ENCODE data around the gene ATP1B4. TPM values are rescaled to one million over a fixed set of nuclear protein-coding genes. Genes with fewer than 3 reads are reported as not detected.

ATP1B4 gene
- total and polyA plus RNA-seq, 9 of the 15 experiments (the other 6 are each of a cell fraction or from before 2014, with no cell fraction given) = 0.04 to 0.18 TPM; not detected in 7

DNA sequence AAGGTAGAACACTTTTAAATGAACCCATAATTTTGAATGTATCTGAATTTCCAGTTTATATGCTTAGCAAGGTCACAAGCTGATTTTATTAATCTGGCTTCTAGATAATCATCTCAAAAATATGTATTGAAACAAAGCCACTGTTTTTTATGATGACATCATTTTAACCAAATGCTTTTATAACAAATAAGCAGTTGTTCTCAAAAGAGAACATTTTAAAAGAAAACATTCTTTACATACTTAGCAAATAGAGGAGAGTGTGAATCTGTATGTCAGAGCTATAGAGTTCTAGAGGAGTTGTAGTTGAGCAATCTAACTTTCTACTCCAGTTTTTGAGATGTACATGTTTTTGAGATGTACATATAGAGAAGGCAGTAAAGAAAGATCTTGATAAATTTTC lies 64.7 kb downstream of the ATP1B4 start:
- in situ Hi-C loops (cut with MboI) = no loop called here
- H3K9ac ChIP-seq (ENCODE audit: insufficient read depth in 1 of 2, low read depth in 2 of 2, low read length in 2 of 2) = no peak overlapping the region
- ATAC-seq (no peak), DNase-seq (ENCODE audit: extremely low read depth in 1 of 4, low spot score in 3 of 4) (no peak), FAIRE-seq (no peak)
- ChIA-PET CTCF (ENCODE audit: low intra/inter-chr PET ratio) (no interaction called here), POLR2A (interaction anchor here (0.7 kb wide), 1 partner anchor 1414 kb away, joined by 3 read pairs; no protein-coding TSS in a partner anchor)
- H4K20me1 ChIP-seq (replicated peaks; ENCODE audit: control insufficient read depth, insufficient read depth, low read length) = no peaks in the 10 kb centered on the region
- H3K4me3 ChIP-seq = no peak overlapping the region
- no peak overlapping the region for H3K4me2 ChIP-seq (ENCODE audit: insufficient read depth, low read length)
- no peaks in the 10 kb centered on the region for H3K9me3 ChIP-seq (replicated peaks; ENCODE audit: control insufficient read depth, insufficient read depth, low read depth, low read length)
- no peak overlapping the region for H2AFZ ChIP-seq (ENCODE audit: low read depth, low read length)
- H3K4me1 ChIP-seq (replicated peaks in 1 of 2; ENCODE audit: control insufficient read depth in 2 of 2, insufficient read depth in 2 of 2, low read length in 2 of 2) = no peaks in the 10 kb centered on the region; a peak in 1 of 5 replicates
- no peak overlapping the region for H3K27ac ChIP-seq (ENCODE audit: extremely low read depth, low read depth, low read length)
- no peaks in the 10 kb centered on the region for H3K79me2 ChIP-seq (ENCODE audit: control insufficient read depth, insufficient read depth, low read length)
- H3K36me3 ChIP-seq (ENCODE audit: control insufficient read depth, insufficient read depth, low read length) = 0 out of 3 replicates have a peak, but pooled peaks cover 4% of the 10 kb centered on the region
- H3K9me1 ChIP-seq (ENCODE audit: control insufficient read depth, insufficient read depth, low read length) = no peaks in the 10 kb centered on the region
- intact Hi-C loops (cut with micrococcal nuclease) = no loop called here
- H3K27me3 ChIP-seq (ENCODE audit: control insufficient read depth in 2 of 2, insufficient read depth in 2 of 2, low read length in 2 of 2) = no peaks in the 10 kb centered on the region
- no TSS peak for BruUV-seq (replicated peaks)
- no peak for TF ChIP-seq EGR1 (conservative IDR thresholded peaks at IDR 0.05)
- TF ChIP-seq, protein P1, sequence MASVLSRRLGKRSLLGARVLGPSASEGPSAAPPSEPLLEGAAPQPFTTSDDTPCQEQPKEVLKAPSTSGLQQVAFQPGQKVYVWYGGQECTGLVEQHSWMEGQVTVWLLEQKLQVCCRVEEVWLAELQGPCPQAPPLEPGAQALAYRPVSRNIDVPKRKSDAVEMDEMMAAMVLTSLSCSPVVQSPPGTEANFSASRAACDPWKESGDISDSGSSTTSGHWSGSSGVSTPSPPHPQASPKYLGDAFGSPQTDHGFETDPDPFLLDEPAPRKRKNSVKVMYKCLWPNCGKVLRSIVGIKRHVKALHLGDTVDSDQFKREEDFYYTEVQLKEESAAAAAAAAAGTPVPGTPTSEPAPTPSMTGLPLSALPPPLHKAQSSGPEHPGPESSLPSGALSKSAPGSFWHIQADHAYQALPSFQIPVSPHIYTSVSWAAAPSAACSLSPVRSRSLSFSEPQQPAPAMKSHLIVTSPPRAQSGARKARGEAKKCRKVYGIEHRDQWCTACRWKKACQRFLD (CRISPR knock-in tag; IDR thresholded peaks at IDR 0.05) = no peak
- no peak for TF ChIP-seq NFXL1 (CRISPR knock-in tag; IDR thresholded peaks at IDR 0.05)
- TF ChIP-seq, protein P2, sequence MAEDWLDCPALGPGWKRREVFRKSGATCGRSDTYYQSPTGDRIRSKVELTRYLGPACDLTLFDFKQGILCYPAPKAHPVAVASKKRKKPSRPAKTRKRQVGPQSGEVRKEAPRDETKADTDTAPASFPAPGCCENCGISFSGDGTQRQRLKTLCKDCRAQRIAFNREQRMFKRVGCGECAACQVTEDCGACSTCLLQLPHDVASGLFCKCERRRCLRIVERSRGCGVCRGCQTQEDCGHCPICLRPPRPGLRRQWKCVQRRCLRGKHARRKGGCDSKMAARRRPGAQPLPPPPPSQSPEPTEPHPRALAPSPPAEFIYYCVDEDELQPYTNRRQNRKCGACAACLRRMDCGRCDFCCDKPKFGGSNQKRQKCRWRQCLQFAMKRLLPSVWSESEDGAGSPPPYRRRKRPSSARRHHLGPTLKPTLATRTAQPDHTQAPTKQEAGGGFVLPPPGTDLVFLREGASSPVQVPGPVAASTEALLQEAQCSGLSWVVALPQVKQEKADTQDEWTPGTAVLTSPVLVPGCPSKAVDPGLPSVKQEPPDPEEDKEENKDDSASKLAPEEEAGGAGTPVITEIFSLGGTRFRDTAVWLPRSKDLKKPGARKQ (CRISPR knock-in tag; IDR thresholded peaks at IDR 0.05) = no peak
- TF ChIP-seq, protein P3, sequence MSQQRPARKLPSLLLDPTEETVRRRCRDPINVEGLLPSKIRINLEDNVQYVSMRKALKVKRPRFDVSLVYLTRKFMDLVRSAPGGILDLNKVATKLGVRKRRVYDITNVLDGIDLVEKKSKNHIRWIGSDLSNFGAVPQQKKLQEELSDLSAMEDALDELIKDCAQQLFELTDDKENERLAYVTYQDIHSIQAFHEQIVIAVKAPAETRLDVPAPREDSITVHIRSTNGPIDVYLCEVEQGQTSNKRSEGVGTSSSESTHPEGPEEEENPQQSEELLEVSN (IDR thresholded peaks at IDR 0.05; ENCODE audit: borderline replicate concordance in 1 of 2, extremely low read depth in 1 of 2, insufficient read depth in 1 of 2, insufficient read length in 1 of 2, low read depth in 1 of 2, low read length in 1 of 2, poor library complexity in 1 of 2, severe bottlenecking in 1 of 2) = no peak
- no peak for TF ChIP-seq MBD2 (IDR thresholded peaks at IDR 0.05; ENCODE audit: borderline replicate concordance, low read depth)
- TF ChIP-seq, protein P4, sequence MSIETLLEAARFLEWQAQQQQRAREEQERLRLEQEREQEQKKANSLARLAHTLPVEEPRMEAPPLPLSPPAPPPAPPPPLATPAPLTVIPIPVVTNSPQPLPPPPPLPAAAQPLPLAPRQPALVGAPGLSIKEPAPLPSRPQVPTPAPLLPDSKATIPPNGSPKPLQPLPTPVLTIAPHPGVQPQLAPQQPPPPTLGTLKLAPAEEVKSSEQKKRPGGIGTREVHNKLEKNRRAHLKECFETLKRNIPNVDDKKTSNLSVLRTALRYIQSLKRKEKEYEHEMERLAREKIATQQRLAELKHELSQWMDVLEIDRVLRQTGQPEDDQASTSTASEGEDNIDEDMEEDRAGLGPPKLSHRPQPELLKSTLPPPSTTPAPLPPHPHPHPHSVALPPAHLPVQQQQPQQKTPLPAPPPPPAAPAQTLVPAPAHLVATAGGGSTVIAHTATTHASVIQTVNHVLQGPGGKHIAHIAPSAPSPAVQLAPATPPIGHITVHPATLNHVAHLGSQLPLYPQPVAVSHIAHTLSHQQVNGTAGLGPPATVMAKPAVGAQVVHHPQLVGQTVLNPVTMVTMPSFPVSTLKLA (conservative IDR thresholded peaks at IDR 0.05) = no peak
- TF ChIP-seq FOXA3 (CRISPR knock-in tag; conservative IDR thresholded peaks at IDR 0.05 in 1 of 2, IDR thresholded peaks at IDR 0.05 in 1 of 2) = no peak
- TF ChIP-seq, protein P5, sequence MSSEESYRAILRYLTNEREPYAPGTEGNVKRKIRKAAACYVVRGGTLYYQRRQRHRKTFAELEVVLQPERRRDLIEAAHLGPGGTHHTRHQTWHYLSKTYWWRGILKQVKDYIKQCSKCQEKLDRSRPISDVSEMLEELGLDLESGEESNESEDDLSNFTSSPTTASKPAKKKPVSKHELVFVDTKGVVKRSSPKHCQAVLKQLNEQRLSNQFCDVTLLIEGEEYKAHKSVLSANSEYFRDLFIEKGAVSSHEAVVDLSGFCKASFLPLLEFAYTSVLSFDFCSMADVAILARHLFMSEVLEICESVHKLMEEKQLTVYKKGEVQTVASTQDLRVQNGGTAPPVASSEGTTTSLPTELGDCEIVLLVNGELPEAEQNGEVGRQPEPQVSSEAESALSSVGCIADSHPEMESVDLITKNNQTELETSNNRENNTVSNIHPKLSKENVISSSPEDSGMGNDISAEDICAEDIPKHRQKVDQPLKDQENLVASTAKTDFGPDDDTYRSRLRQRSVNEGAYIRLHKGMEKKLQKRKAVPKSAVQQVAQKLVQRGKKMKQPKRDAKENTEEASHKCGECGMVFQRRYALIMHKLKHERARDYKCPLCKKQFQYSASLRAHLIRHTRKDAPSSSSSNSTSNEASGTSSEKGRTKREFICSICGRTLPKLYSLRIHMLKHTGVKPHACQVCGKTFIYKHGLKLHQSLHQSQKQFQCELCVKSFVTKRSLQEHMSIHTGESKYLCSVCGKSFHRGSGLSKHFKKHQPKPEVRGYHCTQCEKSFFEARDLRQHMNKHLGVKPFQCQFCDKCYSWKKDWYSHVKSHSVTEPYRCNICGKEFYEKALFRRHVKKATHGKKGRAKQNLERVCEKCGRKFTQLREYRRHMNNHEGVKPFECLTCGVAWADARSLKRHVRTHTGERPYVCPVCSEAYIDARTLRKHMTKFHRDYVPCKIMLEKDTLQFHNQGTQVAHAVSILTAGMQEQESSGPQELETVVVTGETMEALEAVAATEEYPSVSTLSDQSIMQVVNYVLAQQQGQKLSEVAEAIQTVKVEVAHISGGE (CRISPR knock-in tag; IDR thresholded peaks at IDR 0.05) = no peak
- no peak for TF ChIP-seq NBN (IDR thresholded peaks at IDR 0.05; ENCODE audit: low read depth)
- no peak for TF ChIP-seq SMARCA5 (IDR thresholded peaks at IDR 0.05)
- no peak for TF ChIP-seq ZNF224 (CRISPR knock-in tag; IDR thresholded peaks at IDR 0.05)
- TF ChIP-seq CHCHD3 (CRISPR knock-in tag; IDR thresholded peaks at IDR 0.05) = no peak
